ENCODE measurements around the gene C21orf91.

DNA sequence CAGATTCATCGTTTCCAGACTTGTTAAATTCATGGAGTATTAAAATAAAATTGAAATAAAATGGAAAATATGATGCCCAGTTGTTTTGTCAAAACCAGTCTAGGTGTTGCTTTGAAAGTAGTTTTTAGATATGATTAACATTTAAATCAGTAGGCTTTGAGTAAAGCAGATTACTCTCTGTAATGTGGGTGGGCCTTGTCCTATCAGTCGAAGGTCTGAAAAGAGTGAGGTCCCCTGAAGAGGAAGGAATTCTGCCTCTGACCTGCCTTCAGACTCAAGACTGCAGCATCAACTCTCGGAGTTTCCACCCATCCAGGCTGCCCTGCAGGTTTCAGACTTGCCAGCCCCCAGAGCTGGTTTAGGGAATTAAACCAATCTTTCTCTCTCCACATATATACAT is 36.2 kb downstream of the C21orf91 start:
- TF ChIP-seq EZH2 (IDR thresholded peaks at IDR 0.05; ENCODE audit: borderline replicate concordance, low read depth, low read length, severe bottlenecking): no peak
- TF ChIP-seq, protein P1, sequence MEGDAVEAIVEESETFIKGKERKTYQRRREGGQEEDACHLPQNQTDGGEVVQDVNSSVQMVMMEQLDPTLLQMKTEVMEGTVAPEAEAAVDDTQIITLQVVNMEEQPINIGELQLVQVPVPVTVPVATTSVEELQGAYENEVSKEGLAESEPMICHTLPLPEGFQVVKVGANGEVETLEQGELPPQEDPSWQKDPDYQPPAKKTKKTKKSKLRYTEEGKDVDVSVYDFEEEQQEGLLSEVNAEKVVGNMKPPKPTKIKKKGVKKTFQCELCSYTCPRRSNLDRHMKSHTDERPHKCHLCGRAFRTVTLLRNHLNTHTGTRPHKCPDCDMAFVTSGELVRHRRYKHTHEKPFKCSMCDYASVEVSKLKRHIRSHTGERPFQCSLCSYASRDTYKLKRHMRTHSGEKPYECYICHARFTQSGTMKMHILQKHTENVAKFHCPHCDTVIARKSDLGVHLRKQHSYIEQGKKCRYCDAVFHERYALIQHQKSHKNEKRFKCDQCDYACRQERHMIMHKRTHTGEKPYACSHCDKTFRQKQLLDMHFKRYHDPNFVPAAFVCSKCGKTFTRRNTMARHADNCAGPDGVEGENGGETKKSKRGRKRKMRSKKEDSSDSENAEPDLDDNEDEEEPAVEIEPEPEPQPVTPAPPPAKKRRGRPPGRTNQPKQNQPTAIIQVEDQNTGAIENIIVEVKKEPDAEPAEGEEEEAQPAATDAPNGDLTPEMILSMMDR (IDR thresholded peaks at IDR 0.05; ENCODE audit: extremely low read depth in 1 of 2, insufficient read depth in 1 of 2, low read depth in 1 of 2, low read length in 2 of 2): no peak
- no peak for TF ChIP-seq POLR2AphosphoS5 (IDR thresholded peaks at IDR 0.05; ENCODE audit: insufficient read depth, low read depth, low read length)
- no peak for TF ChIP-seq POLR2A (IDR thresholded peaks at IDR 0.05; ENCODE audit: low read depth, low read length)
- TF ChIP-seq MYC (IDR thresholded peaks at IDR 0.05; ENCODE audit: low read depth, low read length): no peak
